Measurements from ENCODE around the gene RNF166. TPM values are rescaled to one million over a fixed set of nuclear protein-coding genes. Genes with fewer than 3 reads are reported as not detected.

The RNF166 gene
- polyA plus RNA-seq, 1 donor from 2014 or later: 34.4 TPM

DNA sequence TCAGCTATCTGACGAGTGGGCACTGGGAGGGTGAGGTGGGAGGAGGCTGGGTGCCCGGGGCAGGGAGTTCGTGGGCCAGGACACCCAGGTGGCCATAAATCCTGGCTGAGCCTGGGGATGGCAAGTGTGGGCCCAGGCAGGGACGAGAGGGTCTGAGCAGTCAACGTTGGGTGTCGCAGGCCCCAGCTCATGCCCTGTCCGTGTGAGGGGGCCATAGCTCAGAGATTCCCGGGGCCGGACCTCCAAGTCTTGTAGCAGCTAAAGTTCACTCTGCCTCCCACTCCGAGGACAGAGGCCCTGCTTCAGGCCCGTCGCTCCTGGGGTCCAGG is 34.5 kb upstream of the RNF166 start:
- Histone ChIP-seq H3K27me3 (ENCODE audit: insufficient read depth, low read depth, low read length) (no peaks in the 10 kb centered on the region), H3K4me3 (ENCODE audit: low read length) (no peak overlapping the region), H3K27ac (ENCODE audit: low read length) (no peak overlapping the region), H3K4me2 (ENCODE audit: low read length) (no peak overlapping the region), H3F3A (ENCODE audit: insufficient read depth, low read length, poor library complexity, severe bottlenecking) (no peaks in the 10 kb centered on the region), H3K36me3 (ENCODE audit: insufficient read depth, low read length) (no peaks in the 10 kb centered on the region), H2AFZ (ENCODE audit: low read depth, low read length) (no peak overlapping the region), H3K79me2 (replicated peaks; ENCODE audit: insufficient read depth, low read length) (no peaks in the 10 kb centered on the region), H3K9ac (ENCODE audit: low read length) (no peak overlapping the region), H3K9me2 (ENCODE audit: insufficient read depth, low read length) (no peaks in the 10 kb centered on the region), H3K9me3 (ENCODE audit: low read length) (no peaks in the 10 kb centered on the region), H4K20me1 (ENCODE audit: insufficient read depth) (no peaks in the 10 kb centered on the region)
- TF ChIP-seq EZH2 (IDR thresholded peaks at IDR 0.05; ENCODE audit: borderline replicate concordance, insufficient read depth, low read length, poor library complexity, severe bottlenecking) (no peak), POLR2AphosphoS5 (IDR thresholded peaks at IDR 0.05) (no peak), TAF1 (IDR thresholded peaks at IDR 0.05; ENCODE audit: low read depth) (no peak)

- no peak overlapping the region for H3K4me3 ChIP-seq (ENCODE audit: low read length)
- H3K79me2 ChIP-seq (replicated peaks; ENCODE audit: insufficient read depth, low read length): no peaks in the 10 kb centered on the region
- no peaks in the 10 kb centered on the region for H3K27me3 ChIP-seq (ENCODE audit: insufficient read depth, low read depth, low read length)
- no peak overlapping the region for H2AFZ ChIP-seq (ENCODE audit: low read depth, low read length)
- no peaks in the 10 kb centered on the region for H3K36me3 ChIP-seq (ENCODE audit: insufficient read depth, low read length)
- H3K9me3 ChIP-seq (ENCODE audit: low read length): no peaks in the 10 kb centered on the region
- H3F3A ChIP-seq (ENCODE audit: insufficient read depth, low read length, poor library complexity, severe bottlenecking): no peaks in the 10 kb centered on the region
- H4K20me1 ChIP-seq (ENCODE audit: insufficient read depth): no peaks in the 10 kb centered on the region
- no peak overlapping the region for H3K9ac ChIP-seq (ENCODE audit: low read length)
- no peaks in the 10 kb centered on the region for H3K9me2 ChIP-seq (ENCODE audit: insufficient read depth, low read length)
- no peak overlapping the region for H3K27ac ChIP-seq (ENCODE audit: low read length)
- no peak overlapping the region for H3K4me2 ChIP-seq (ENCODE audit: low read length)
- no peak for TF ChIP-seq MXI1 (conservative IDR thresholded peaks at IDR 0.05; ENCODE audit: poor library complexity, severe bottlenecking)
These were observed 33.9 kb upstream of the RNF166 start for GRCh38 chr16:88739977-88740726.

DNA sequence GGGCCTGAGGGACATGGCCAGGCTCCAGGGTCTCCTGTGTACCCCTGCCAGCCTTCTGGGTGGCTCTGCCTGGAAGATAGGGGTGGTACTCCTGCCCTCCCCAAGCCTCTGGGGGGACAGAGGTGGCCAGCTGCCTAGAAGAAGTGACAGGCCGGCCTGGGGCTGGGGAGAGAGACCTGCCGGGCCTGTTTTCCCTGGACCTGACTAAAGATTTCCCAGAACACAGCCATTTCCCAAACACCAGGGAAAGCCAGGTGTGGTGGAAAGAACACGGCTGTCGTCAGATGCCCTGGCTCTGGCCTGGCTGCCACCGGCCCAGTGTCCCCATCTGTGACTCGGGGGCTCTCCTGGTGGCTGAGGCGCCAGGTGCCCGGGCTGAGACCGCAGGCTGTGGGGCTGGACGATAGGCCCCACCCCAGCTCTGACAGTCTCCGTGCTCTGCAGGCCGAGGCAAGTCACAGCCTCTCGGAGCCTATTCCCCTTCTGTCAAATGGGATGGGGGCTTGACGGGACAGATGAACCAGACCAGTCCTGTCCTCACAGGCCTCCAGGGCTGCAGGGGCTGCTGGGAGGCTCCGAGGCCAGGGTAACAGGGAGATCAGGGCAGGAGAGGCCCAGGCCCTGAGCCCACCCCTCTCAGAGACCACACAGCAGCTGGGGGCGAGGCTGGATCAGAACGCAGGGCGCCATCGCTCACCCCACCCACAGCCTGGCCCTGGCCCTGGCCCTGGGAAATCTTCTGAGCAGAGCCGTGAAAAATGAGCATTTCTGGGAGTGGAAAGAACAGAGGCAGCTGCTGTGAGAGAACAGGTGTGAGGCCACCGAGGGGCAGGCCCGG is 33.1 kb upstream of the RNF166 start:
- TF ChIP-seq SMC3 (conservative IDR thresholded peaks at IDR 0.05; ENCODE audit: poor library complexity) (no peak), EP300 (conservative IDR thresholded peaks at IDR 0.05; ENCODE audit: poor library complexity, severe bottlenecking) (no peak), EZH2 (IDR thresholded peaks at IDR 0.05; ENCODE audit: borderline replicate concordance, insufficient read depth, low read length, poor library complexity, severe bottlenecking) (no peak), RAD21 (conservative IDR thresholded peaks at IDR 0.05) (no peak), REST (IDR thresholded peaks at IDR 0.05; ENCODE audit: borderline replicate concordance) (no peak), CTCF (IDR thresholded peaks at IDR 0.05; ENCODE audit: poor library complexity, severe bottlenecking) (no peak), POLR2AphosphoS5 (IDR thresholded peaks at IDR 0.05) (no peak), TAF1 (IDR thresholded peaks at IDR 0.05; ENCODE audit: low read depth) (no peak), MXI1 (conservative IDR thresholded peaks at IDR 0.05; ENCODE audit: poor library complexity, severe bottlenecking) (no peak)
- Histone ChIP-seq H3K27me3 (ENCODE audit: insufficient read depth, low read depth, low read length) (no peaks in the 10 kb centered on the region), H3K9me3 (ENCODE audit: low read length) (no peaks in the 10 kb centered on the region), H3K27ac (ENCODE audit: low read length) (no peak overlapping the region), H4K20me1 (ENCODE audit: insufficient read depth) (no peaks in the 10 kb centered on the region), H3F3A (ENCODE audit: insufficient read depth, low read length, poor library complexity, severe bottlenecking) (no peaks in the 10 kb centered on the region), H2AFZ (ENCODE audit: low read depth, low read length) (no peak overlapping the region), H3K4me3 (ENCODE audit: low read length) (no peak overlapping the region), H3K9me2 (ENCODE audit: insufficient read depth, low read length) (no peaks in the 10 kb centered on the region), H3K4me2 (ENCODE audit: low read length) (no peak overlapping the region), H3K9ac (ENCODE audit: low read length) (no peak overlapping the region), H3K36me3 (ENCODE audit: insufficient read depth, low read length) (no peaks in the 10 kb centered on the region), H3K79me2 (replicated peaks; ENCODE audit: insufficient read depth, low read length) (no peaks in the 10 kb centered on the region)

Data from neural cell (in vitro differentiated cells).